IMR-90 (cell line): ENCODE results near the gene PRKAG2. TPM values are rescaled to one million over a fixed set of nuclear protein-coding genes. Genes with fewer than 3 reads are reported as not detected.

ENCODE experiments used
- ATAC-seq: fragments of 200-7000 bp; cut with Tn5 transposase; 2 replicates; pipeline ENCODE4 v1.9.1; 2020; ENCODE audit warnings: low read depth, mild to moderate bottlenecking, moderate library complexity
- BruUV-seq: library from RNA; stranded (reverse); fragments of 400-500 nt; replicated peaks from 2 replicates; lab custom pipeline; 2021; lab: Mats Ljungman, UMichigan
- CTCF ChIA-PET: fragments of 300-600 bp; formaldehyde crosslinking; extraction: SDS; loops from one replicate; lab custom pipeline; 2021; ENCODE audit warnings: antibody characterized with exemption; lab: Yijun Ruan, JAX
- POLR2A ChIA-PET: fragments of 300-600 bp; sonication (Branson Sonifier 250); formaldehyde crosslinking; loops from one replicate; lab custom pipeline; 2022; ENCODE audit warnings: antibody characterized with exemption; ENCODE audit not compliant: unreplicated experiment; lab: Charles Lee
- DNase-seq: peaks from one replicate; pipeline ENCODE4 v3.0.0; 2013
- H2AFZ ChIP-seq: replicated peaks from 2 replicates; pipeline ENCODE3; 2013; ENCODE audit warnings: low read length, mild to moderate bottlenecking; ENCODE audit not compliant: poor library complexity
- H2AK5ac ChIP-seq: 2 replicates; pipeline ENCODE4 v1.6.1; 2013; ENCODE audit warnings: low read depth, low read length, inconsistent platforms
- H2AK9ac ChIP-seq: replicated peaks from 2 replicates; pipeline ENCODE3; 2013; ENCODE audit warnings: mild to moderate bottlenecking, low read depth, low read length, moderate library complexity; ENCODE audit not compliant: poor library complexity
- H2BK120ac ChIP-seq: 2 replicates; pipeline ENCODE4 v1.6.1; 2013; ENCODE audit warnings: low read depth, low read length, inconsistent platforms
- H2BK15ac ChIP-seq: 3 replicates; pipeline ENCODE4 v1.6.1; 2013; ENCODE audit warnings: low read depth, low read length, inconsistent platforms
- H2BK20ac ChIP-seq: 2 replicates; pipeline ENCODE4 v1.6.1; 2013; ENCODE audit warnings: low read depth, mild to moderate bottlenecking, inconsistent platforms, low read length, moderate library complexity
- H2BK5ac ChIP-seq: 2 replicates; pipeline ENCODE4 v1.6.1; 2013; ENCODE audit warnings: mild to moderate bottlenecking, low read depth, low read length, inconsistent platforms; ENCODE audit not compliant: poor library complexity, severe bottlenecking
- H3K14ac ChIP-seq: replicated peaks from 2 replicates; pipeline ENCODE4 v1.6.1; 2013; ENCODE audit warnings: low read depth, low read length, inconsistent platforms
- H3K18ac ChIP-seq: 2 replicates; pipeline ENCODE4 v1.6.1; 2013; ENCODE audit warnings: low read depth, low read length, control low read depth
- H3K23ac ChIP-seq: 2 replicates; pipeline ENCODE4 v1.6.1; 2013; ENCODE audit warnings: low read depth, low read length, inconsistent platforms
- H3K27ac ChIP-seq: 2 replicates; pipeline ENCODE4 v1.5.1; 2013; ENCODE audit warnings: mild to moderate bottlenecking, control low read depth, low read length; ENCODE audit not compliant: insufficient read depth
- H3K27me3 ChIP-seq: 2 replicates; pipeline ENCODE4 v1.6.1; 2013; ENCODE audit warnings: low read length; ENCODE audit not compliant: control insufficient read depth, insufficient read depth
- H3K36me3 ChIP-seq: 2 replicates; pipeline ENCODE4 v1.6.1; 2013; ENCODE audit warnings: low read length, mixed read lengths; ENCODE audit not compliant: control insufficient read depth, insufficient read depth
- H3K4ac ChIP-seq: 2 replicates; pipeline ENCODE4 v1.6.1; 2013; ENCODE audit warnings: low read depth, low read length, inconsistent platforms
- H3K4me1 ChIP-seq: 2 replicates; pipeline ENCODE4 v1.6.1; 2013; ENCODE audit warnings: low read length, mixed read lengths; ENCODE audit not compliant: control insufficient read depth, insufficient read depth
- H3K4me2 ChIP-seq: 2 replicates; pipeline ENCODE4 v1.6.1; 2013; ENCODE audit warnings: low read depth, mild to moderate bottlenecking, control low read depth, low read length, moderate library complexity
- H3K4me3 ChIP-seq: 2 replicates; pipeline ENCODE4 v1.5.1; 2013; ENCODE audit warnings: low read depth, mild to moderate bottlenecking, control low read depth, low read length, moderate library complexity; ENCODE audit not compliant: insufficient read depth
- H3K56ac ChIP-seq: 2 replicates; pipeline ENCODE4 v1.6.1; 2013; ENCODE audit warnings: low read length, inconsistent platforms; ENCODE audit not compliant: insufficient read depth; ENCODE audit errors: extremely low read depth
- H3K79me1 ChIP-seq, 2 experiments: 2 replicates each; pipeline ENCODE4 v1.6.1; 2013; ENCODE audit warnings: low read length in 2 of 2, inconsistent platforms in 1 of 2, low read depth in 1 of 2
- H3K9ac ChIP-seq: 2 replicates; pipeline ENCODE4 v1.6.1; 2013; ENCODE audit warnings: low read depth, low read length, control low read depth
- H3K9me1 ChIP-seq: 2 replicates; pipeline ENCODE4 v1.6.1; 2013; ENCODE audit warnings: low read length, inconsistent platforms; ENCODE audit not compliant: insufficient read depth
- H3K9me3 ChIP-seq: 2 replicates; pipeline ENCODE4 v1.6.1; 2013; ENCODE audit warnings: low read length; ENCODE audit not compliant: control insufficient read depth, insufficient read depth
- H4K20me1 ChIP-seq: 2 replicates; pipeline ENCODE4 v1.6.1; 2013; ENCODE audit warnings: low read length, inconsistent platforms; ENCODE audit not compliant: insufficient read depth
- H4K5ac ChIP-seq: 2 replicates; pipeline ENCODE4 v1.6.1; 2013; ENCODE audit warnings: mild to moderate bottlenecking, low read depth, low read length, control low read depth
- H4K8ac ChIP-seq, 2 experiments: 2 replicates each; pipeline ENCODE4 v1.6.1; 2013; ENCODE audit warnings: low read depth in 2 of 2, low read length in 2 of 2, control low read depth in 1 of 2, inconsistent platforms in 1 of 2
- H4K91ac ChIP-seq: 2 replicates; pipeline ENCODE4 v1.6.1; 2013; ENCODE audit warnings: low read depth, low read length, inconsistent platforms; ENCODE audit not compliant: insufficient read depth
- CTCF ChIP-seq: conservative IDR thresholded peaks from 2 replicates; pipeline ENCODE4 v1.5.1; 2012; ENCODE audit warnings: mild to moderate bottlenecking, low read depth, low read length, improper control_type of control experiment
- MAFK ChIP-seq: IDR thresholded peaks from 2 replicates; pipeline ENCODE4 v1.6.1; 2012; ENCODE audit warnings: low read depth, low read length, improper control_type of control experiment
- MXI1 ChIP-seq: IDR thresholded peaks from 2 replicates; pipeline ENCODE4 v1.6.1; 2012; ENCODE audit warnings: low read depth, mild to moderate bottlenecking, low read length, moderate library complexity, borderline replicate concordance
- POLR2A ChIP-seq: IDR thresholded peaks from 2 replicates; pipeline ENCODE4 v1.6.1; 2012; ENCODE audit warnings: mild to moderate bottlenecking, low read depth, low read length
- SMC3 ChIP-seq: fragments of 150-350 bp; IDR thresholded peaks from 2 replicates; pipeline ENCODE4 v1.6.1; 2016; ENCODE audit warnings: low read depth, mild to moderate bottlenecking, antibody characterized with exemption, low read length, moderate library complexity
- WGBS, 2 experiments: methylation state at CpG; one replicate each; pipeline versions ENCODE4 v1.1.5 to v1.1.7; 2013; ENCODE audit warnings: missing lambda C conversion rate in 2 of 2; ENCODE audit not compliant: insufficient read length in 1 of 2; ENCODE audit errors: extremely low coverage in 2 of 2; 5-methylcytosine and 5-hydroxymethylcytosine counted together
- dilution Hi-C: fragments of 300-500 bp; cut with HindIII; formaldehyde crosslinking; loops from one replicate; pipeline ENCODE4 v1.14.3; 2018; ENCODE audit warnings: low sequenced_read_pairs; ENCODE audit not compliant: unreplicated experiment
- in situ Hi-C: fragments of 300-500 bp; cut with MboI; formaldehyde crosslinking; loops from 3 replicates; pipeline ENCODE4 v1.14.3; 2019; ENCODE audit warnings: low sequenced_read_pairs, inconsistent platforms, mixed read lengths
- intact Hi-C: fragments of 100-400 bp; cut with micrococcal nuclease; formaldehyde crosslinking; loops from 2 replicates; pipeline ENCODE4 v1.10.0; 2022
- polyA plus RNA-seq, 3 experiments: library from polyadenylated mRNA; depleted of rRNA; stranded (reverse); fragments of >200 nt; gene quantifications; 2 replicates each; pipeline ENCODE4 v1.2.3, GENCODE V29; 2012; ENCODE audit warnings: low replicate concordance in 1 of 3
- total RNA-seq: library from RNA; depleted of rRNA; stranded (reverse); fragments of >200 nt; gene quantifications from 2 replicates; pipeline ENCODE4 v1.2.3, GENCODE V29; 2012
- TF ChIP-seq, protein P1 (sequence below): fragments of 150-350 bp; IDR thresholded peaks from 2 replicates; pipeline ENCODE4 v1.6.1; 2016; ENCODE audit warnings: low read depth, mild to moderate bottlenecking, low read length, moderate library complexity, borderline replicate concordance

Gene PRKAG2
- total and polyA plus RNA-seq, 2 of the 4 experiments (the other 2 are of a cell fraction), result 15.4 to 21.6 TPM

DNA sequence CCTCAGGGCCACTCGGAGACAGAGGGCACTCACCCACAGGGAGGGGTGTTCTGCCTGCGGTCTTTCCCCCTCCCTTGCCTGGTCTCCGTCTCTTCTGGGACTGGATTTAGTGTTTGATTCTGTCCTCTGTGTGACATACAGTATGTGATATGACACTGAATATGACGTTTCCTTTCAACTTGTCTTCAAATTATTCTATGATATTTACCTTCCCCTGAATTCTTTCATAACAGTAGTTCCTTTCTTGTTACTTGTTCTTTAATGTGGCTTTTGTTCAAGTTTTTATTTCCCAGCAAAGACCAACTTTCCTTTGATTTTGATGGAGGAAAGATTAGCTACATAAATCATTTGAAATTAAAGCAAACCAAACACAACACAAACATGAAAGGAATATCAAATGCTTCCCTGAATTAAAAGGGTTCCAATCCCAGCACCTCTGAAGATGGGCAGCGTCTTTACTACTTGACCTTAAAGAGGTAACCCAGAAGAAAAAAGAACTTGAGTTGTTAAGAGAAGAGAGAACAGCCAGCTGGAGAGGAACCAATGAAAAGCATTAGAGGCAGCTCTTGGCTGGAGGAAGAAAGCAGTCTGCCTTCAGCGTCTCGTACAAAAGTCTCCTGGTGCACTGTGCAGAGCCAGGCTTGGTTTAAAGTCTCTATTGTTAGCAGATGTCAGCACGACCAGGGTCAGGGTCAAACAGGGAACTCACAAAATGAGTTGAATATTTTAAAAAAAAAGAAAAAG lies 338.9 kb downstream of the PRKAG2 start:
- H2AFZ ChIP-seq, result no peak overlapping the region
- no peaks in the 10 kb centered on the region for H3K9me3 ChIP-seq

More for the DNA sequence above, 338.9 kb downstream of the PRKAG2 start:
- TF ChIP-seq MXI1 (no peak), SMC3 (no peak), MAFK (no peak), POLR2A (no peak), CTCF (no peak)
- TF ChIP-seq, protein P1, sequence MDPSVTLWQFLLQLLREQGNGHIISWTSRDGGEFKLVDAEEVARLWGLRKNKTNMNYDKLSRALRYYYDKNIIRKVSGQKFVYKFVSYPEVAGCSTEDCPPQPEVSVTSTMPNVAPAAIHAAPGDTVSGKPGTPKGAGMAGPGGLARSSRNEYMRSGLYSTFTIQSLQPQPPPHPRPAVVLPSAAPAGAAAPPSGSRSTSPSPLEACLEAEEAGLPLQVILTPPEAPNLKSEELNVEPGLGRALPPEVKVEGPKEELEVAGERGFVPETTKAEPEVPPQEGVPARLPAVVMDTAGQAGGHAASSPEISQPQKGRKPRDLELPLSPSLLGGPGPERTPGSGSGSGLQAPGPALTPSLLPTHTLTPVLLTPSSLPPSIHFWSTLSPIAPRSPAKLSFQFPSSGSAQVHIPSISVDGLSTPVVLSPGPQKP, result no peak
- H2BK15ac ChIP-seq, result no peak overlapping the region
- no peak overlapping the region for H2BK20ac ChIP-seq
- H2AK5ac ChIP-seq, result no peak overlapping the region
- no peaks in the 10 kb centered on the region for H3K79me1 ChIP-seq
- intact Hi-C loops, result no loop called here
- no peaks in the 10 kb centered on the region for H3K9me1 ChIP-seq
- no TSS peak for BruUV-seq
- no peaks in the 10 kb centered on the region for H4K20me1 ChIP-seq
- H2BK5ac ChIP-seq, result no peak overlapping the region
- no peak overlapping the region for H3K14ac ChIP-seq
- ATAC-seq, result peak; percentile 61
- dilution Hi-C loops, result no loop called here
- no peak overlapping the region for H2BK120ac ChIP-seq
- ChIA-PET CTCF (interaction anchor here (0.6 to 1.0 kb wide), 2 partner anchors 21 to 62 kb away, joined by 3 read pairs; no protein-coding TSS in a partner anchor), POLR2A (interaction anchor here (1.3 kb wide), 1 partner anchor 18 kb away, joined by 4 read pairs; the partner anchor contains the start of gene RHEB)
- no peak overlapping the region for H4K5ac ChIP-seq
- H3K4ac ChIP-seq, result no peak overlapping the region
- no peak overlapping the region for H4K8ac ChIP-seq
- no peak overlapping the region for H3K4me3 ChIP-seq
- no peak overlapping the region for H3K4me2 ChIP-seq
- H3K4me1 ChIP-seq, result 0 out of 2 replicates have a peak, but pooled peaks cover 1% of the 10 kb centered on the region
- no peaks in the 10 kb centered on the region for H3K36me3 ChIP-seq
- H4K91ac ChIP-seq, result no peak overlapping the region
- H2AK9ac ChIP-seq, result no peak overlapping the region
- DNase-seq, result peak; percentile 18
- H3K23ac ChIP-seq, result no peak overlapping the region
- H3K27me3 ChIP-seq, result 0 out of 2 replicates have a peak, but pooled peaks cover 6% of the 10 kb centered on the region
- in situ Hi-C loops, result no loop called here
- H3K27ac ChIP-seq, result no peak overlapping the region
- no peak overlapping the region for H3K18ac ChIP-seq
- 17% methylated on average over 2 of the region's 8 CpGs; no CpG with 5 or more reads in 1 of the 2 experiments for WGBS, 2 experiments
- no peak overlapping the region for H3K56ac ChIP-seq
- H3K9ac ChIP-seq, result no peak overlapping the region
